SU-DHL-6 (cell line): Measurements from ENCODE around the gene LTC4S.

Experiments used
- H2AFZ ChIP-seq: fragments of 200-600 bp; sonication (generic); 2 replicates; pipeline ENCODE4 v1.6.1; 2014; ENCODE audit warnings: low read depth, mild to moderate bottlenecking, moderate library complexity, mixed read lengths, antibody characterized with exemption, low read length; ENCODE audit not compliant: severe bottlenecking
- H3F3A ChIP-seq: fragments of 200-600 bp; shearing (Covaris generic); 2 replicates; pipeline ENCODE4 v1.6.0; 2016; ENCODE audit warnings: antibody characterized with exemption, mild to moderate bottlenecking; ENCODE audit not compliant: insufficient read depth
- H3K27ac ChIP-seq: fragments of 200-600 bp; sonication (generic); 2 replicates; pipeline ENCODE4 v1.5.1; 2016; ENCODE audit warnings: low read depth, mild to moderate bottlenecking, low read length, moderate library complexity, mixed read lengths
- H3K27me3 ChIP-seq: fragments of 200-600 bp; sonication (generic), shearing (Covaris generic); 2 replicates; pipeline ENCODE4 v1.6.0; 2014; ENCODE audit warnings: mild to moderate bottlenecking, low read length
- H3K36me3 ChIP-seq: fragments of 200-600 bp; sonication (generic); 2 replicates; pipeline ENCODE4 v1.6.1; 2014; ENCODE audit warnings: mild to moderate bottlenecking, low read length, mixed read lengths
- H3K4me2 ChIP-seq: fragments of 300-600, 200-600 bp; shearing (Covaris generic), sonication (generic); 2 replicates; pipeline ENCODE4 v1.6.0; 2014; ENCODE audit warnings: low read length, low read depth, mild to moderate bottlenecking; ENCODE audit not compliant: poor library complexity, severe bottlenecking
- H3K4me3 ChIP-seq: fragments of 200-600 bp; sonication (generic); 2 replicates; pipeline ENCODE4 v1.5.1; 2014; ENCODE audit warnings: antibody characterized with exemption, low read length, mild to moderate bottlenecking, mixed read lengths; ENCODE audit not compliant: insufficient read depth, poor library complexity, severe bottlenecking
- H3K79me2 ChIP-seq: fragments of 200-600 bp; sonication (generic); 2 replicates; pipeline ENCODE4 v1.6.1; 2014; ENCODE audit warnings: mild to moderate bottlenecking, low read length, moderate library complexity; ENCODE audit not compliant: insufficient read depth
- H3K9ac ChIP-seq: fragments of 200-600 bp; sonication (generic); 2 replicates; pipeline ENCODE4 v1.7.0; 2014; ENCODE audit warnings: mild to moderate bottlenecking, low read length
- H3K9me2 ChIP-seq: fragments of 200-600 bp; sonication (generic); replicated peaks from 2 replicates; pipeline ENCODE4 v1.6.1; 2014; ENCODE audit warnings: low read length; ENCODE audit not compliant: insufficient read depth
- H3K9me3 ChIP-seq: fragments of 200-600 bp; sonication (generic); 2 replicates; pipeline ENCODE4 v1.6.1; 2014; ENCODE audit warnings: low read length, mixed read lengths; ENCODE audit not compliant: insufficient read depth
- H4K20me1 ChIP-seq: fragments of 200-600 bp; sonication (generic); 2 replicates; pipeline ENCODE4 v1.6.1; 2014; ENCODE audit warnings: low read depth, mild to moderate bottlenecking, antibody characterized with exemption, low read length, moderate library complexity, mixed read lengths
- EZH2phosphoT487 ChIP-seq: fragments of 200-600 bp; sonication (generic), shearing (Covaris generic); conservative IDR thresholded peaks from 2 replicates; pipeline ENCODE4 v1.6.1; 2018; ENCODE audit warnings: mild to moderate bottlenecking, antibody characterized with exemption, low read length, moderate library complexity, mixed read lengths
- TF ChIP-seq, protein P1 (sequence below): fragments of 200-600 bp; sonication (generic); IDR thresholded peaks from one replicate; pipeline ENCODE4 v1.5.1; 2017; ENCODE audit warnings: antibody characterized with exemption, mild to moderate bottlenecking, low read length, moderate library complexity; ENCODE audit not compliant: insufficient read depth, poor library complexity, severe bottlenecking

LTC4S gene

DNA sequence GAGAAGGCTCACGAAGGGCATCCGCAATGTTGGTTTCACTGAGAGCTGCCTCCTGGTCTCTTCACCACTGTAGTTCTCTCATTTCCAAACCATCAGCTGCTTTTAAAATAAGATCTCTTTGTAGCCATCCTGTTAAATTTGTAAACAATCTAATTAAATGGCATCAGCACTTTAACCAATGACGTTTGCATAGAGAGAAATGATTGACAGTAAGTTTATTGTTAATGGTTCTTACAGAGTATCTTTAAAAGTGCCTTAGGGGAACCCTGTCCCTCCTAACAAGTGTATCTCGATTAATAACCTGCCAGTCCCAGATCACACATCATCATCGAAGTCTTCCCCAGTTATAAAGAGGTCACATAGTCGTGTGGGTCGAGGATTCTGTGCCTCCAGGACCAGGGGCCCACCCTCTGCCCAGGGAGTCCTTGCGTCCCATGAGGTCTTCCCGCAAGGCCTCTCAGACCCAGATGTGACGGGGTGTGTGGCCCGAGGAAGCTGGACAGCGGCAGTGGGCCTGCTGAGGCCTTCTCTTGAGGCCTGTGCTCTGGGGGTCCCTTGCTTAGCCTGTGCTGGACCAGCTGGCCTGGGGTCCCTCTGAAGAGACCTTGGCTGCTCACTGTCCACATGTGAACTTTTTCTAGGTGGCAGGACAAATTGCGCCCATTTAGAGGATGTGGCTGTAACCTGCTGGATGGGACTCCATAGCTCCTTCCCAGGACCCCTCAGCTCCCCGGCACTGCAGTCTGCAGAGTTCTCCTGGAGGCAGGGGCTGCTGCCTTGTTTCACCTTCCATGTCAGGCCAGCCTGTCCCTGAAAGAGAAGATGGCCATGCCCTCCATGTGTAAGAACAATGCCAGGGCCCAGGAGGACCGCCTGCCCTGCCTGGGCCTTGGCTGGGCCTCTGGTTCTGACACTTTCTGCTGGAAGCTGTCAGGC is 43.6 kb downstream of the LTC4S start:
- H3K9me2 ChIP-seq = no peaks in the 10 kb centered on the region
- no peaks in the 10 kb centered on the region; the same call in 1 of the 2 replicates for H3K36me3 ChIP-seq
- H3K27me3 ChIP-seq = no peaks in the 10 kb centered on the region
- H3K79me2 ChIP-seq = no peaks in the 10 kb centered on the region
- no peaks in the 10 kb centered on the region for H3F3A ChIP-seq
- H4K20me1 ChIP-seq = no peaks in the 10 kb centered on the region
- H3K4me2 ChIP-seq = no peak overlapping the region
- TF ChIP-seq EZH2phosphoT487 = no peak
- TF ChIP-seq, protein P1, sequence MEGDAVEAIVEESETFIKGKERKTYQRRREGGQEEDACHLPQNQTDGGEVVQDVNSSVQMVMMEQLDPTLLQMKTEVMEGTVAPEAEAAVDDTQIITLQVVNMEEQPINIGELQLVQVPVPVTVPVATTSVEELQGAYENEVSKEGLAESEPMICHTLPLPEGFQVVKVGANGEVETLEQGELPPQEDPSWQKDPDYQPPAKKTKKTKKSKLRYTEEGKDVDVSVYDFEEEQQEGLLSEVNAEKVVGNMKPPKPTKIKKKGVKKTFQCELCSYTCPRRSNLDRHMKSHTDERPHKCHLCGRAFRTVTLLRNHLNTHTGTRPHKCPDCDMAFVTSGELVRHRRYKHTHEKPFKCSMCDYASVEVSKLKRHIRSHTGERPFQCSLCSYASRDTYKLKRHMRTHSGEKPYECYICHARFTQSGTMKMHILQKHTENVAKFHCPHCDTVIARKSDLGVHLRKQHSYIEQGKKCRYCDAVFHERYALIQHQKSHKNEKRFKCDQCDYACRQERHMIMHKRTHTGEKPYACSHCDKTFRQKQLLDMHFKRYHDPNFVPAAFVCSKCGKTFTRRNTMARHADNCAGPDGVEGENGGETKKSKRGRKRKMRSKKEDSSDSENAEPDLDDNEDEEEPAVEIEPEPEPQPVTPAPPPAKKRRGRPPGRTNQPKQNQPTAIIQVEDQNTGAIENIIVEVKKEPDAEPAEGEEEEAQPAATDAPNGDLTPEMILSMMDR = no peak
- H3K4me3 ChIP-seq = no peak overlapping the region
- no peak overlapping the region for H3K27ac ChIP-seq
- no peaks in the 10 kb centered on the region for H3K9me3 ChIP-seq
- no peak overlapping the region for H2AFZ ChIP-seq
- H3K9ac ChIP-seq = no peak overlapping the region

- no peaks in the 10 kb centered on the region for H3F3A ChIP-seq
- no peaks in the 10 kb centered on the region for H3K9me3 ChIP-seq
- no peak overlapping the region for H3K4me2 ChIP-seq
- no peaks in the 10 kb centered on the region for H3K27me3 ChIP-seq
- no peak overlapping the region for H3K27ac ChIP-seq
- H3K4me3 ChIP-seq = no peak overlapping the region
- no peaks in the 10 kb centered on the region for H3K36me3 ChIP-seq
- no peaks in the 10 kb centered on the region for H3K9me2 ChIP-seq
- H3K79me2 ChIP-seq = no peaks in the 10 kb centered on the region
- H3K9ac ChIP-seq = no peak overlapping the region
- no peaks in the 10 kb centered on the region for H4K20me1 ChIP-seq
- no peak overlapping the region for H2AFZ ChIP-seq
- TF ChIP-seq, protein P1 = no peak
- no peak for TF ChIP-seq EZH2phosphoT487
These were observed 45.8 kb downstream of the LTC4S start for GRCh38 chr5:179839328-179840256.

DNA sequence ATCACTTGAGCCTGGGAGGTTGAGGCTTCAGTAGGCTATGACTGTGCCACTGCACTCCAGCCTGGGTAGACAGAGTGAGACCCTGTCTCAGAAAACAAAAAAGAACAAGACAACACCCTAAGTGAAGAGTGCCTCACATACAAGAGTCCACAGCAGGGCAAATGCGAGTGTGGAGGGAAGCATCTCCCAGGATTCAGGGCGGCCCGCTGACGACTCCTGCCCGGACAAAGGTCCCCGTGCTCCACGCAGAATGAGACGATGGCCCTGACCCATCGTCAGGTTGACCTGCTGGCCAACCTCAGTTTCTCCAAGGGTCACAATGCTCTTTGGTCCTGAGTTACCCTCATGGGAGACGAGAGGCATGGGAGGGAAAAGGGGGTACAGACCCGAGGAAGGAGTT is 46.5 kb downstream of the LTC4S start:
- no peaks in the 10 kb centered on the region for H3K36me3 ChIP-seq

More for the DNA sequence above, 46.5 kb downstream of the LTC4S start:
- Histone ChIP-seq H3K9me3 (no peaks in the 10 kb centered on the region), H3F3A (no peaks in the 10 kb centered on the region), H3K9ac (no peak overlapping the region), H3K27me3 (no peaks in the 10 kb centered on the region), H4K20me1 (no peaks in the 10 kb centered on the region), H3K27ac (no peak overlapping the region), H3K4me2 (no peak overlapping the region), H3K9me2 (no peaks in the 10 kb centered on the region), H3K79me2 (no peaks in the 10 kb centered on the region), H2AFZ (no peak overlapping the region), H3K4me3 (no peak overlapping the region)
- no peak for TF ChIP-seq EZH2phosphoT487
- TF ChIP-seq, protein P1 = no peak
